Heart right ventricle (tissue), 16 donors: Measurements from ENCODE around the gene INHBA. TPM values are rescaled to one million over a fixed set of nuclear protein-coding genes. Genes with fewer than 3 reads are reported as not detected.
A peak's percentile ranks its signal among the peaks of the same experiment; 100 is the strongest.

Experiments
- ATAC-seq, 8 donors: fragments of 200-7000 bp; cut with Tn5 transposase; one replicate each; pipeline ENCODE4 v1.9.1; 2020; ENCODE audit warnings: mild to moderate bottlenecking in 8 of 8, moderate library complexity in 8 of 8, moderate number of reproducible peaks in 1 of 8
- DNase-seq, 2 donors: peaks; one replicate each; pipeline ENCODE4 v3.0.0-alpha.2; 2020
- H3K27ac ChIP-seq, 10 donors: fragments of 200-600 bp; sonication (generic) in 2 of 10; one replicate each; pipeline versions ENCODE4 v1.5.0 to v1.8.0; 2020 to 2022; ENCODE audit warnings: mild to moderate bottlenecking in 3 of 10
- H3K27me3 ChIP-seq, 7 donors: fragments of 200-600 bp; one replicate each; pipeline ENCODE4 v1.8.0; 2021 to 2022; ENCODE audit warnings: mild to moderate bottlenecking in 2 of 7
- H3K36me3 ChIP-seq, 9 donors: fragments of 200-600 bp; sonication (generic) in 1 of 9; one replicate each; pipeline versions ENCODE4 v1.5.0 to v1.8.0; 2020 to 2022; ENCODE audit warnings: mild to moderate bottlenecking in 2 of 9
- H3K4me1 ChIP-seq, 9 donors: fragments of 200-600 bp; sonication (generic) in 1 of 9; one replicate each; pipeline versions ENCODE4 v1.5.0 to v1.8.0; 2020 to 2022; ENCODE audit warnings: mild to moderate bottlenecking in 4 of 9
- H3K4me3 ChIP-seq, 10 donors: fragments of 200-600 bp; sonication (generic) in 2 of 10; one replicate each; pipeline versions ENCODE4 v1.5.0 to v1.8.0; 2020 to 2022; ENCODE audit warnings: mild to moderate bottlenecking in 7 of 10, moderate library complexity in 2 of 10
- H3K9me3 ChIP-seq, 11 donors: fragments of 200-600 bp in 10 of 11; sonication (generic) in 2 of 11; one replicate each; pipeline versions ENCODE4 v1.5.0 to v1.8.0; 2013 to 2022; ENCODE audit warnings: mild to moderate bottlenecking in 2 of 11, control low read depth in 1 of 11, moderate library complexity in 1 of 11
- CTCF ChIP-seq, 9 donors: fragments of 200-600 bp; sonication (generic) in 2 of 9; IDR thresholded peaks; one replicate each; pipeline versions ENCODE4 v1.5.0 to v1.8.0; 2021 to 2022; ENCODE audit warnings: antibody characterized with exemption in 9 of 9, mild to moderate bottlenecking in 5 of 9, moderate library complexity in 1 of 9
- WGBS, 2 donors: extraction: QIAGEN DNeasy Blood & Tissue Kit; methylation state at CpG; one replicate each; pipeline ENCODE4 v1.1.7; 2013; ENCODE audit warnings: inconsistent platforms in 1 of 2; 5-methylcytosine and 5-hydroxymethylcytosine counted together
- intact Hi-C, 10 donors: fragments of 100-400 bp; cut with DNase I; formaldehyde crosslinking; loops; one replicate each; pipeline versions ENCODE4 v1.11.1 to v1.14.2; 2022
- polyA plus RNA-seq, 2 donors: library from polyadenylated mRNA; stranded (reverse); fragments of 200-250 nt; gene quantifications; one replicate each; pipeline ENCODE4 v1.2.3, GENCODE V29; 2013
- total RNA-seq, 10 donors: library from RNA; stranded (reverse); fragmentation: NEBNext Ultra II Directional in 3 of 10; extraction: Animal tissue kit (Norgen Biotek cat#: 25700) in 3 of 10; gene quantifications; one replicate each; pipeline versions ENCODE4 v1.2.1 to v1.2.4, GENCODE V29; 2021 to 2023
- donor health status: Arrhythmogenic right ventricular cardiomyopathy.
- donor health status: ischemic (EF 13 %, LVEDD 7.1; RV severe dilation, severe dysfunction).
- donor health status: healthy with polysubstance abuse.
- donor health status: DM: no; HTN: yes; CAD: no.
- donor health status: DM: no; HTN: no; CAD: no.
- donor health status: ischemic (EF 25% LVEDD 6.9; RV normal size, moderate dysfunction).
- donor health status: ischemic (EF 25% LVEDD 5.7; RV mildly dilated, moderate dysfunction).
- donor health status: healthy.
- donor health status: DM: yes; HTN: yes; CAD: no.
- donor health status: Ischemic cardiomyopathy.
- donor health status: ischemic (EF 35%, LVEDD 5.7; RV mildly dilated, moderate dysfunction).
- donor health status: nonischemic (EF 11% LVEDD 7.7; RV severe dilation, severe dysfunction).
- donor health status: DM: yes; HTN: yes; CAD: no.
- donor health status: PGD.
- donor health status: ischemic (EF 29% LVEDD 5.4; RV normal size, mild dysfunction).
- donor health status: nonischemic (EF 23%, LVEDD 6.1; RV moderate dilation, normal function).

INHBA gene
- total and polyA plus RNA-seq, 12 donors, result 0.41 to 26.1 (median 3.1) TPM

GRCh38 chr7:41661596-41661995 is 41.3 kb downstream of the INHBA start:
- no peak for TF ChIP-seq CTCF (IDR thresholded peaks at IDR 0.05)
- intact Hi-C loops, result no loop called here
- no peak overlapping the region for H3K27ac ChIP-seq
- no peaks in the 10 kb centered on the region for H3K36me3 ChIP-seq
- H3K9me3 ChIP-seq, result no peaks in the 10 kb centered on the region
- H3K4me3 ChIP-seq, result no peak overlapping the region
- peaks cover 0 to 2% (median 0%) of the 10 kb centered on the region in 9 donors for H3K4me1 ChIP-seq
- no peaks in the 10 kb centered on the region for H3K27me3 ChIP-seq
- no peak for ATAC-seq
- DNase-seq, result no peak

GRCh38 chr7:41659539-41659938 is 43.4 kb downstream of the INHBA start:
- WGBS, 2 donors, result 88 to 93% methylated on average over 3 of the region's 3 CpGs
- Histone ChIP-seq H3K27ac (no peak overlapping the region), H3K36me3 (no peaks in the 10 kb centered on the region), H3K4me3 (no peak overlapping the region), H3K27me3 (no peaks in the 10 kb centered on the region), H3K4me1 (peaks cover 0 to 17% (median 4%) of the 10 kb centered on the region in 9 donors), H3K9me3 (no peaks in the 10 kb centered on the region)
- DNase-seq (no peak), ATAC-seq (no peak)
- TF ChIP-seq CTCF (IDR thresholded peaks at IDR 0.05), result no peak
- intact Hi-C loops, result no loop called here

GRCh38 chr7:41656366-41656765 is 46.5 kb downstream of the INHBA start:
- Histone ChIP-seq H3K36me3 (no peaks in the 10 kb centered on the region), H3K9me3 (no peaks in the 10 kb centered on the region), H3K4me3 (no peak overlapping the region), H3K4me1 (peaks cover 0 to 17% (median 4%) of the 10 kb centered on the region in 9 donors), H3K27me3 (no peaks in the 10 kb centered on the region), H3K27ac (no peak overlapping the region)
- intact Hi-C loops, result no loop called here
- TF ChIP-seq CTCF (IDR thresholded peaks at IDR 0.05), result no peak
- DNase-seq (no peak), ATAC-seq (peak in 2 of 8 donors; percentile 11 to 14)
- 30 to 43% methylated on average over 4 of the region's 4 CpGs for whole genome bisulfite sequencing, 2 donors

- Histone ChIP-seq H3K4me1 (peaks cover 0 to 17% (median 4%) of the 10 kb centered on the region in 9 donors), H3K36me3 (no peaks in the 10 kb centered on the region), H3K9me3 (no peaks in the 10 kb centered on the region), H3K4me3 (no peak overlapping the region), H3K27me3 (no peaks in the 10 kb centered on the region), H3K27ac (no peak overlapping the region)
- intact Hi-C loops, result no loop called here
- WGBS, 2 donors, result 17 to 19% methylated on average over 2 of the region's 2 CpGs
- no peak for TF ChIP-seq CTCF (IDR thresholded peaks at IDR 0.05)
- ATAC-seq, result peak in 2 of 8 donors; percentile 17 to 51
- DNase-seq, result no peak
These were observed 47.5 kb downstream of the INHBA start for GRCh38 chr7:41655426-41655825.
